ENCODE results near the gene SMYD5.

Gene SMYD5

DNA sequence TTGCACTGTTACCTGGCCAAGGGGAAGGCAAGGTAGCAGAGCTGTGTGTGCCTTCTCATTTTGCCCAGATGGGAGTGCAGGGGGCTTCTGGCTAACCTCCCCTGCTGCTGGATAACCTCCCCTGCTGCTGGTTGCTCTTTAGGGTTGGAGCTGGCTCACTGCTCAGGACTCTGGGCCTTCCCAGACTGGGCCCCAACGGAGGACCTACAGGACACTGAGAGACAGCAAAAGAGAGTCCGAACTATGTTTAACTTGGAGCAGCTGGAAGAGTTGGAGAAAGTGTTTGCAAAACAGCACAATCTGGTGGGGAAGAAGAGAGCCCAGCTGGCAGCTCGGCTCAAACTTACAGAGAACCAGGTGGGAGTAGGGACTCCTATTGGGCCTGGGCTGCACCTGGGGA is 5.8 kb upstream of the SMYD5 start:
- no peak for DNase-seq (ENCODE audit: low read depth)

DNA sequence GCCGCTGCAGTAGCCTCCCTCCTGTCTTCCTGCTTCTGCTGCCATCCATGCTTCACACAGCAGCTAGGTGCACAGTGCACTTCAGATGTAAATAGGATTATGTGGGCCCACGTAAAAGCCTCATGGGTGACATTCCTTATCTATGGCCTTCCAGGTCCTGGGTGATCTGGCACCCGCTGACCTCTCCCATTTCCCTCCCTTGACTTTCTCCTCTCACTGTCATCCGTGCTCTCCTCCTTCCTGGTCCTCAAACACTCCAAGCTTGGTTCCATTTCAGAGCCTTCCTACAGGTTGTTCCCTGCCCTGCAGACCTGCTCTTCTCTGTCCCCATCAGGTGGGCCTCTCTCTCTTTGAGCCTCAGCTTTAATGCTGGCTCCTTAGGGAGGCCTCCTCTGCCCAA is 4.0 kb upstream of the SMYD5 start:
- no peak for DNase-seq (ENCODE audit: low read depth)

DNA sequence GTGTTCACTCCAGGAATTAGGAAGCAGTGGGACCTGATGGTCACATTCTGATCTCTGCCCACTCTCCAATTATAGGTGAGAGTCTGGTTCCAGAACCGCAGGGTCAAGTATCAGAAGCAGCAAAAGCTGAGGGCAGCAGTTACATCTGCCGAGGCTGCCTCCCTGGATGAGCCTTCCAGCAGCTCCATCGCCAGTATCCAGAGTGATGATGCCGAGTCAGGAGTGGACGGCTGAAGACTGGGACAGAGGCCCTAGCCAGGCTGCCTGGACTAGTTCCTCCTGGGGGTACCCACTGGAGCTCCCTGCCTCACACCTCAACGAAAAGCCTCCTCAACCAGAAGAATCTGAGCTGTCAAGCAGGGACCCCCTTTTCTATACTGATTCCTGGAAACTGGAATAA is 3.3 kb upstream of the SMYD5 start:
- no peak for DNase-seq (ENCODE audit: low read depth)

DNA sequence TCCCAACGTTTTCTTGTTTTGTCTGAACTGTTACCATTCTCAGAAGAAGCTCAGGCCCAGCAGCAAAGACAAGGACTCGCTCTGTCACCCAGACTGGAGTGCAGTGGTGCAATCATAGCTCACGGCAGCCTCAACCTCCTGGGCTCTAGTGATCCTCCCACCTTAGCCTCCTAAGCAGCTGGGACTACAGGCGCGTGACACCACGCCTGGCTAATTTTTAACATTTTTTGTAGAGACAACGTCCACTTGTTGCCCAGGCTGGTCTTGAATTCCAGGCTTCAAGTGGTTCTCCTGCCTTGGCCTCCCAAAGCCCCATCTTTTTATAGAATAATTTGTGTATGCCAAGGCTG is 2.0 kb upstream of the SMYD5 start:
- no peak for DNase-seq (ENCODE audit: low read depth)

DNA sequence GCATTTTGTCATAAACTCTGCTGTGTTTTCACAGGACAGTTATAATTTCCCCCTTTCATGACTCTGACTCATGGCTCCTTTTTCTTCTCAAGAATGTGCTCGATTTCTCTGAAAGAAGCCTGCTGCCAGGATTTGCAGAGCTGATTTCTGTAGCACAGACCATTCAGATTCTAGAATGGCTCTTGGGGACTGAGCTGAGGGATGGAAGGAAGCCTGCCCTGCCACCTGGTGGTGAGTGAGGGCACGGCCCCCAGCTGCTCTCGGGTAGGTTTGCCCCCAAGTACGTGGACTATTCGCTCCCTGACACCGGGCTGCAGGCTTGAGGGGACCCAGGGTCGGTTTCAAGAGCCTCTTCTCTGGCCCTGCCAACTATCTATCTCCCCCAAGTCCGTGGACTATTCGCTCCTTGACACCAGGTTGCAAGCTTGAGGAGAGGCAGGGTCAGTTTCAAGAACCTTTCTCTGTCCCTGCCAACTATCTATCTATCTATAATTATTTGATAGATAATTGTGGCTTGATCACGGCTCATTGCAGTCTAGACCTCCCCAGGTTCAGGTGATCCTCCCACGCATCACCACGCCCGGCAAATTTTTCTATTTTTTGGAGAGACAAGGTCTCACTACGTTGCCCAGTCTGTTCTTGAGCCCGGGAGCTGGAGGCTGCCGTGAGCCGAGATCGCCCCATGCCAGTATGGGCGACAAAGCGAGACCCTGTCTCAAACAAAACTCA is 1.4 kb upstream of the SMYD5 start:
- DNase-seq (ENCODE audit: low read depth): peak; percentile 62

DNA sequence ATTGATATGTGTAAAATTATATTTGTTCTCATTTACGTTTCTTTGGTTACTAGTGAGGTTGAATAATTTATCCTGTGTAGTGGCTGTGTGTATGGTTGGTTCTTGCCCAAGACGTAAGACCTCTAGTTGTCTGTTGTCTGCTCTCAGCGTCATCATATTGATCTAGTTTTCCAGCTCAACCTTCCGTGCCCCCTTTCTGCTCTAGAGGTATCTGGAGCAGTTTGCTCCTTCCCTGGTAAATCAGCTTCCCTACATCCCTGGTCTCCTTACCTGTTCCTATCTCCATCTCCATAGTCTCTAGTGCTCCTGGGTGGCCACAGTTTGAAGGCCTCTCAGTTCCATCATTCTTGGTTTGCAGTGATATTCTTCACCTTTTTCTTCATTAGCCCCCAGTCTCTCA is 1.2 kb downstream of the SMYD5 start:
- no peak for DNase-seq (ENCODE audit: low read depth)

DNA sequence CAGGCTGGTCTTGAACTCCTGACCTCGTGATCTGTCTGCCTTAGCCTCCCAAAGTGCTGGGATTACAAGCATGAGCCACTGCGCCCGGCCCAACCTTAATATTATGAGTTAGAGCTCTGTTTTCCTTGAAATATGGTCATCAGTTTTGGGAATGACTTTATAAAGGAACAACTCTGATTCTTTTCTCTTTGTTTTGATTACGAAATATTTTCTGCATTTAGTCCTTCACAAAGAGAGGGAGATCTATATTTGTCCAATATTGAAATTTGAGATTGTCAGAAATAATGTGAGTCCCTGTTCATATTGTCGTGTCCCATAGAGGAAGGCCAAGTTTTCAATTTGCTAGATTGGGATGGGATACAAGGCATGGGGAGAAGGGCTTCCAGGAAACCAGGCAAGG is 3.1 kb downstream of the SMYD5 start:
- DNase-seq (ENCODE audit: low read depth): no peak

DNA sequence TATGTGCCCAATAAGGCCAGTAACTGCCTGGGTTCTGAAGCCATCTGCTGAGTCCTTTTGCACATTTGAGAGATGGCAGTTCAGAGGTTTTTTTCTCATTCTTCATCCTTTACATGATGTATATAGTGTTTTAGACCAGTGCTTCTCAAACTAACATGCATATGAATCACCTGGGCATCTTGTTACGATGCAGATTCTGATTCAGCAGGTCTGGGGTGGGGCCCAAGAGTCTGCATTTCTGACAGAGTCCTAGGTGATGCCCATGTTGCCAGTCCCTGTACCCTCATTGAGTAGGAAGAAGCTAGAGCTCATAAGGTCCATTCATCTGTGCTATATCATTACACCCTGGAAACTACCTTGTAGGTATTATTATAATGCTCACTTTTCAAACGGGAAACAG is 3.8 kb downstream of the SMYD5 start:
- no peak for DNase-seq (ENCODE audit: low read depth)

DNA sequence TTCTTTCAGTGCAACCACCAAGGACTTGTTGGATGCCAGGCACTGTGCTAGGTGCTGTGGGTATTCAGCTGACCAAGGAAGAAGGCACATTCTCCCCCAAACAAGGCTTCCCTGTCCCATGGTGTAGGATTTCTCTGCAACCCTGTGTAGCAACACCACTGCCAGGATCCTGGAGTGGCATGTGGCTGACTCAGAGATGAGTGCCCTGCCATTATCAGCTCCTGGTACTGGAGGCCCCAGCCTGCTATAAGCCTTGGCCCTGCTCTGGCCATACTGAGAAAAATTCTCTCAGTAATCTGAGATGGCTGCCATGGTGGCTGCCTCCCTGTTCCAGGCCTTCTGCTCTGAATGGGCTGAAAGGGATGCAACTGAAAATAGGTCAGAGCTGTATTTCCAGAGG is 4.3 kb downstream of the SMYD5 start:
- no peak for DNase-seq (ENCODE audit: low read depth)

DNA sequence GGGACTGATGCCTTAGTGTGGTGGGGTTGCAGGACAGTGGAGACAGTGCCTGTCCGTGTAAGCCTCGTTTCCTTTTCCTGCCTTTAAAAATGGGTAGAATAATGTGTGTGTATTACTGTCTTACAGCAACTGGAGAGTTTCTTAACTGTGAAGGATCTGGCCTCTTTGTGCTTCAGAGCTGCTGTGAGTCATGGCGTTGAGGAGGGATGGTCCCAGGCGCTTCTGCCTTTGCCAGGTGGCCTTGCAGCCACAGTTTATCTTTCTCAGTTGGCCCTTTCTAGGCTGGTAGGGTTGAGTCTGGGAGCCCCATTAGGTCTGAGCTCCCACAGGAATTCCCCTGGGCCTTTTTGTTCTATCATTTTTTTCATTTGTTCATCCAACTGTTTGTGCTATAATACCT is 9.8 kb downstream of the SMYD5 start:
- DNase-seq (ENCODE audit: low read depth): no peak

DNA sequence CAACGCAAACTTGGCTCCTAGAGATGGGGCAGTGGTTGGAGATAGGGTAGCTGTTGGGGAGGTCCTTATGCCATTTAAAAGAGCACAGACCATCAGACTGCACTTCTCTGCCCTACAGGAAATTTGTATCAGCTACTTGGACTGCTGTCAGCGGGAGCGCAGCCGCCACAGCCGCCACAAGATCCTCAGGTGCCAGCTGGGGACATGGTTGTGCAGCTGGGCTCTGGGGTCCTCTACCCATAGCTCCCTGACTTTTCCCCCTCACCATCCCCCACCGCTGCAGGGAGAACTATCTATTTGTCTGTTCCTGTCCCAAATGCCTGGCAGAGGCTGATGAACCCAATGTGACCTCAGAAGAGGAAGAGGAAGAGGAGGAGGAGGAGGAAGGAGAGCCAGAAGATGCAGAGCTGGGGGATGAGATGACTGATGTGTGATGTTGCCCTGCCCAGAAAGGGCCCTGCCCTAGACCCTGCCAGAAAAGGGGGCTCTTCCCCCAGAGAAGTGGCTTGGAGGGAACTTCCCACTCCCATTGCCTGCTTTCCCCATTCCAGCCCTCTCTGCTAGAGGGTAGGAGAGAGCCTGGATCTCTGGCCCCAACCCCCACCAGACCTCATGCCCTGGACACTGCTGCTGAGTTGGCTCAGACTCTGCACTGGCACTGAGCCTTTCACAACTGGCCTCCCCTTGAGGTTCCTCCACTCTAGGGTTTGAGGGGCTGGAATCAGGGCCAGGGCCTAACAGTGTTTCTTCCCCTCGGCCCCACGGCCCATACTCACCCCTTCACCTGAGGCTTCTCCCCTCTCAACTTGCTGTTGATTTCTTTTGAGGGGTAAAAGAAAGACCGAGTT is 11.7 kb downstream of the SMYD5 start:
- DNase-seq (ENCODE audit: low read depth): no peak

DNA sequence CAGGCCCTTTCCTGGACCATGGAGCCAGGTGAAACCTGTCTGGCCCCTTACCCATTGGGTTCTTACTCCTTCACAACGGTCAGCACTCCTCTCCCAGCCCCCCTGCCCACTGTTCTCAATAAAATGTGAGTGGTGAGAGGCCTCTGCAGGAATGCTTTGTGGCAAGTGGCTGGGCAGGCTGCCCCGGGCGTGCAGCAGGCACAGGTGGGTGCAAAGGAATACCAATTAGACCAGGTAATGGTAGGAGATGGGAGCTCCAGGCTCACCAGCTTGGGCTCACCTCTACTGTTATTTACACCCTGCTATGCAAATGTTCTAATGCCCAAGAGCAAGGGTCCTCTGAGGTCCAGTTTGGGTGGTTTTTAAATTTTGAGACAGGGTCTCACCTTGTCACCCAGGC is 13.0 kb downstream of the SMYD5 start:
- DNase-seq (ENCODE audit: low read depth): no peak

DNA sequence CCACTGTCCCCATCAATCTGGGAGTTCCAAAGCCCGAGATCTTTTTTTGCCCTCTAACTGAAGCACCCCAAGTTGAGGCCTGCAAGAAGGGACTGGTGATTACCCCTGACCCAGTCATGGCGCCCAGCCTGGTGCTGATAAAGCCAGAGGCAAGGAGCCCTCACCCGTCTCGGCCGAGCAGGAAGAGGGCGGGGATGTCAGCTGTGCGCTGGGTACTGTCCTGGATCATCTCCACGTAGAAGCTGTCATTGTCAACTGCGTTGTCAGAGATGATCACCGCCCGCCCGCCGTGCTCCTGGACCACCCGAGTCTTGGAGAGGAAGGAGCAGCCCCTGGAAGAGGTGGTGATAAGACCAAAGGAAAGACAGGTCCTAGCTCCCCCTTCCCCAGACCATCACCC is 14.6 kb downstream of the SMYD5 start:
- no peak for DNase-seq (ENCODE audit: low read depth)

DNA sequence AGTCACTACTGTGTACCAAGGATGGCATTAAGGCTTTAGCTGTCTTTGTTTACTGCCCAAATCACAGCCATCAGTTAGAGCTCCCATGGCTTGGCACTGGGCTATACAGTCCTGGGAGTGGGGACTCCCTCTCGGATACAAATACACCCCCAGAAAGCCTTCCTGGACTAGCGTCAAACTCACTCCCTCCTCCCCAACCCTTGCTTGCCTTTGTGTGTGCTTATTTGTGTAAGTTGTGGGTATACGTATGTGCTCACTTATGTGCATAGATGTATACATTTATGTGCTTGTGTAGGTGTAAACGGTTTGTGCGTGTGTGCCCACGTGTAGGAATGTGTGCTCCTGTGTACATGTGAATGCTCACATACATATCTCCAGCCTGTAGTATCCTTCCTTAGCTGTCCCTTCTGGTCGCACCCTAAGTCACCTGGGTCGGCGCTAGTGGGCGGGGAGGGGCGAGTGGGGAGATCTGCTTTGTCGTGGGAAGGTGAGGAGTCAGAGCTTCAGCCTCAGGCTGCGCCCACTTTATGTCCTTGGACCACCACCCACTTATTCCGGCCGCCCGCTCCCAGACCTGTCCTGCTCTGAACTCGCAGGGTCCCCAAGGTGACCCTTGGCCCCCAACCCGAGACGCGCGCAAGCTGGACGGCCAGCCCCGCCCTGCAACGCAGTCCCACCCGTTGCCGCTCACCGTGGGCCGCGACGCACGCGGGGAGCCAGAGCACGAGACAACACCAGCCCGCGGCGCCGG is 18.5 kb downstream of the SMYD5 start:
- DNase-seq (ENCODE audit: low read depth): no peak

DNA sequence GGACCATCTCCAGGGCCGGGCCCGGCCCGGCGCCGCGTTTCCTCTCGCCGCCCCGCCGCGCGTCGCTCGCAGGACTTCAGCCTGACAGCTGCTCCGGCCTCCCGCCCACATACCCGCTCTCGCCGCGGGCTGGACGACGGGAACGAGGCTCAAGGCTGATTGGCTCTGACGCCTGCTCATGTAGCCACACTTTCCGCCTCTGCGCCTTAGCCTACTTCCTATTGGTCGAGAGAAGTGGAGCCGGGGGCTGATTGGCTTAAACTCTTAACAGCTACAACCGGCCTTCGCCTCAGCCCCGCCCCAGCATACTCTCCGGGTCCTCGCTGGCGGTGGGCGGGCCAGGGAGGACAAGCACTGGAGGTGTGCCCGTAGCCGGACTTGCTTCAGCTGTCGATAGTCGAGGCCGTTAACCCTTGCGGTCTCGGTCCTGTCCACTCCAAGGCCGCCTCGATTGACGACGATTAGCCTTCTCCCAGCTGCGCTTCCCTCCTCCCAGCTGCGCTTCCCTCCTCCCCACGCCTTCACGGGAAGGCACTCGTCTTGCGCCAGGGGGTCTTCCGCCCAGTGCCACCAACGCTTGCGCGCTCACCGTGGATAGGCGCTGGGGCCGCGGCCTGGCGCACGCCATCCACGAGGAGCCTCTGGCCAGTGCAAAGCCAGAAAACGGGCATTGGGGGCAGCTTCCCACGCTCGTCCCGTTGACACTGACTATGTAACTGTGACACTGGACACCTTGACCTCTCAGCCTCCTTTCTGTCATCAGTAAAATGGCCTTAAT is 19.3 kb downstream of the SMYD5 start, which contains the start of gene PRADC1:
Gene PRADC1, minus strand, starts transcription at position 86 of the 778 bp plus-strand sequence. Its CDS starts 79 bp downstream, at position 7.
- DNase-seq (ENCODE audit: low read depth): peak; percentile 90

DNA sequence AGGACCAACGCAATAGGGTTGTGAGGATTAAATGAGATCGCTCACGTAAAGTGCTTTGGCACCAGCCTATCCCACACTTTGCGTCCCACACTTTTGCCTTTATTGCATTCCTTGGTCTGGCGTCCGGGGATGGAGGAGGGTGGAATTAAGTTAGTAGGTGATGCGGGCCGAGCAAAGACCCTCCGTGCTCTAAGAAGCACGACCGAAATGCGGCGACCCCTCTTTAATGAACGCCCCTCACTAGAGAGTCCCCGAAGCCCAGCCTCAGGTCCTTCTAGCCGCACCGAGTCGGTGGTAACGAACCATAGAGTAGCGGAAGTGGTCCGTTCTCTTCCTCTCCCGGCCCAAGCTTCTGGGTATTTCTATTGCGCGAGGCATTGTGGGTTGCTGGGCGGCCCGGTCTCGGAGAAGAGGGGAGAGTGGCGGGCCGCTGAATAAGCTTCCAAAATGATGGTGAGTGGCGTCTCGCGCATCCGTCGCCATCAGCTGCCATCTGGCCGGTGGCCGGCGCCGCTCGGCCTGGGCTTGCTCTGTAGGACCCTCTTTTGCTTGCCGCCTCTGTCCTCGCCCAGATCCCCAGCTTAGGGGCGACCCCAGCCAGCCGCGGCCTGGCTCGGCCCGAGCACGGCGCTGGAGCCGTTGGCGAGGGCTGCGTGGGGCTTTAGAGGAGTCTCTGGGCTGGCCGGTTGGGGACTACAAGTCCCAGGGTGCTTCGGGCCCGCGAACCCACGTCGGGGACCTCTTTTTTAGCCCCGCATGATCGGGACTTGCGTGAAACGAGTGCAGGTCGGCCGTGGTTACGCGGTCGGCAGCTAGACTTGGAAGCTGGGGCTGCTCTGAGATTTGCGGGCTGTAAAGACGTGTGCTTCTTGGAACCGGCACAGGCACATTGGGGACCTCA is 20.1 kb downstream of the SMYD5 start, which contains the start of gene CCT7:
Gene CCT7, plus strand, starts transcription at position 377 of the 901 bp plus-strand sequence. Its CDS starts 71 bp downstream, at position 448.
- peak; percentile 82 for DNase-seq (ENCODE audit: low read depth)

DNA sequence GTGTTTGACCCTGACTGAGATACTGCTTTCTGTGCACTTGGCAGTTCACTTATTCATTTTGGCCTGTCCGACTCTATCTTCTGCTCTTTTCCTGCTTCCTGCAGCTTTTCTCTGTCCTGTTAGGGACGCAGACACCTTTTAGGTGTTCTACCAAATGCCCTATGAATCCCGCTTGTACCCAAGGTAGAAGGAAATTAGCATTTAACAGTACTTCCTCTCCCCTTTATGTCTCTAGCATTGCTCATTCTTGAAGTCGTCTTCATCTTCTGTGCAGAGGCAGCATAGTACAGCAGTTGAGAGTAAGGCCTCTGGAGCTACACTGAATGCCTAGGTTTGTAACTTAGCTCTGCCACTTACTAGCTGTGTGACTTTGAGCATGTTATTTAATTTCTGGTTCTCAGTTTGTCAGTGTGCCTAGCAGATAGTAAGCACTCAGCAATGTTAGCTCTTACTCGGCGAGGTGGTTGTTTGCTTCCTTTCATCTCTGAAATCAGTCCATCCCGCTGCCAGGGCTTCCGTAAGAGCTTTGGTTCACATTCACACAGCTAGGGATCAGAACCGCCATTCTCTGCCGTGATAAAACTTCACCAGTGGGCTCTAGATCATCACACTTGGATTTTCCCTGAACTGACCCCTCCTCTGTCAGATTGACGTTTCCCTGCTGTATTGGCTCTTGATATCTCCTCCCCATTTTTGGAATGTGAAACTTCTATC is 21.4 kb downstream of the SMYD5 start:
- no peak for DNase-seq (ENCODE audit: low read depth)

DNA sequence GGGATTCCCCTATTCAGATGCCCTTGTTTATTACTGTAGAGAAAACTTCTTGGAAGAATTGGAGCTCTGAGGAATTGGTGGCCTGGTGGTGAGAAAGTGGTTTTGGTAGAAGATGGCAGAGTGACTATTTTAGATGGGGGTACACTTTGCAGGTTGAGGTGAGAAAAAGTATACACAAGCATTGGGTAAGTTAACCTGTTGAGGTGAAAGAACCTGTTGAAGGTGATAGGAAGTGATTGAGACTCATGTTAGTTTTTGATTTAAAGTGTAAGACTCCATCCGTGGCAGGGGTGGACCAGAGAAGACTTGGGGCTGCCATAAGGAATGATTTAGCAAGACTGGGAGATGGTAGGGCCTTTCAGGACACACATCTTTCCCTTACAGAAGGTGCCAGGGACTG is 23.1 kb downstream of the SMYD5 start:
- no peak for DNase-seq (ENCODE audit: low read depth)

DNA sequence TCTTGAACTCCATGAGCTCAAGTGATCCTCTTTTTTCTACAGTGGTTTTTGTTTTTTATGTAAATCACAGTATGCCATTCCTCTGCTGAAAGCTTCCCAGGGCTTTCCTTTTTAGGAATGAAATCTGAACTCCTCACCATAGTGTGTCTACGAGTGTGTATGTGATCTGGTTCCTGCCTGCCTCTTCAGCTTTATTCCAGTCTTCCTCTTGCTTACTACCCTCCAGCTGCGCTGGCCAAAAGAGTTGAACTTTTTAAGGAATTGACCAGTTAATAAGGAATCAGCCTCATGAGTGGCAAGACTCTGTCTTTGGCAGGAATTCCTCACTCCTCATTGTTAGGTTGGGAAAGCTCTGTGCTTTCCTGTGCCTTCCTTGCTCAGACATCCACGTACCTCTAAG is 24.1 kb downstream of the SMYD5 start:
- no peak for DNase-seq (ENCODE audit: low read depth)

DNA sequence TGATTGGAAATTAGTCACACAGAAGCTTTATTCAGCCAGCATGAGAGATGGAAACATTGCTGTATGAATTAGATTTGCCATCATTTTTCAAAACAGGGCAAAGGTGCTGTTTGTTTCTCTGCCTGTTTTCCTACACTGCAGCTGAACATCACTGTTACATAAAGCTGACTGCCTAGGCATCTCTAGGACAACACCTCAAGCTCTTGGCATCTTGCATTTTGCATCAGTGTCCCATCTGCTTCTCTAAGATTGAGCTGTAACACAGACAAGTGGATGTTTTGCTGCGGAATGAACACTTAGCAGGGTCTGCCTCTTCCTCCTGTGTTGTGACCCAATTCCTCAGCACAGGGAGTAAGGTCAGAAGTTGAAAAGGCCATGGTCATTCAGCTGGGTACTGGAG is 24.9 kb downstream of the SMYD5 start:
- DNase-seq (ENCODE audit: low read depth): no peak
